IMR-90 (cell line): ENCODE results near the gene SRSF2. TPM values are rescaled to one million over a fixed set of nuclear protein-coding genes. Genes with fewer than 3 reads are reported as not detected.

ENCODE experiments used
- ATAC-seq: fragments of 200-7000 bp; cut with Tn5 transposase; 2 replicates; pipeline ENCODE4 v1.9.1; 2020; ENCODE audit warnings: low read depth, mild to moderate bottlenecking, moderate library complexity
- BruUV-seq: library from RNA; stranded (reverse); fragments of 400-500 nt; replicated peaks from 2 replicates; lab custom pipeline; 2021; lab: Mats Ljungman, UMichigan
- CTCF ChIA-PET: fragments of 300-600 bp; formaldehyde crosslinking; extraction: SDS; loops from one replicate; lab custom pipeline; 2021; ENCODE audit warnings: antibody characterized with exemption; lab: Yijun Ruan, JAX
- POLR2A ChIA-PET: fragments of 300-600 bp; sonication (Branson Sonifier 250); formaldehyde crosslinking; loops from one replicate; lab custom pipeline; 2022; ENCODE audit warnings: antibody characterized with exemption; ENCODE audit not compliant: unreplicated experiment; lab: Charles Lee
- DNase-seq: peaks from one replicate; pipeline ENCODE4 v3.0.0; 2013
- H2AFZ ChIP-seq: replicated peaks from 2 replicates; pipeline ENCODE3; 2013; ENCODE audit warnings: low read length, mild to moderate bottlenecking; ENCODE audit not compliant: poor library complexity
- H2AK5ac ChIP-seq: 2 replicates; pipeline ENCODE4 v1.6.1; 2013; ENCODE audit warnings: low read depth, low read length, inconsistent platforms
- H2AK9ac ChIP-seq: replicated peaks from 2 replicates; pipeline ENCODE3; 2013; ENCODE audit warnings: mild to moderate bottlenecking, low read depth, low read length, moderate library complexity; ENCODE audit not compliant: poor library complexity
- H2BK120ac ChIP-seq: 2 replicates; pipeline ENCODE4 v1.6.1; 2013; ENCODE audit warnings: low read depth, low read length, inconsistent platforms
- H2BK15ac ChIP-seq: 3 replicates; pipeline ENCODE4 v1.6.1; 2013; ENCODE audit warnings: low read depth, low read length, inconsistent platforms
- H2BK20ac ChIP-seq: 2 replicates; pipeline ENCODE4 v1.6.1; 2013; ENCODE audit warnings: low read depth, mild to moderate bottlenecking, inconsistent platforms, low read length, moderate library complexity
- H2BK5ac ChIP-seq: 2 replicates; pipeline ENCODE4 v1.6.1; 2013; ENCODE audit warnings: mild to moderate bottlenecking, low read depth, low read length, inconsistent platforms; ENCODE audit not compliant: poor library complexity, severe bottlenecking
- H3K14ac ChIP-seq: replicated peaks from 2 replicates; pipeline ENCODE4 v1.6.1; 2013; ENCODE audit warnings: low read depth, low read length, inconsistent platforms
- H3K18ac ChIP-seq: 2 replicates; pipeline ENCODE4 v1.6.1; 2013; ENCODE audit warnings: low read depth, low read length, control low read depth
- H3K23ac ChIP-seq: 2 replicates; pipeline ENCODE4 v1.6.1; 2013; ENCODE audit warnings: low read depth, low read length, inconsistent platforms
- H3K27ac ChIP-seq: 2 replicates; pipeline ENCODE4 v1.5.1; 2013; ENCODE audit warnings: mild to moderate bottlenecking, control low read depth, low read length; ENCODE audit not compliant: insufficient read depth
- H3K27me3 ChIP-seq: 2 replicates; pipeline ENCODE4 v1.6.1; 2013; ENCODE audit warnings: low read length; ENCODE audit not compliant: control insufficient read depth, insufficient read depth
- H3K36me3 ChIP-seq: 2 replicates; pipeline ENCODE4 v1.6.1; 2013; ENCODE audit warnings: low read length, mixed read lengths; ENCODE audit not compliant: control insufficient read depth, insufficient read depth
- H3K4ac ChIP-seq: 2 replicates; pipeline ENCODE4 v1.6.1; 2013; ENCODE audit warnings: low read depth, low read length, inconsistent platforms
- H3K4me1 ChIP-seq: 2 replicates; pipeline ENCODE4 v1.6.1; 2013; ENCODE audit warnings: low read length, mixed read lengths; ENCODE audit not compliant: control insufficient read depth, insufficient read depth
- H3K4me2 ChIP-seq: 2 replicates; pipeline ENCODE4 v1.6.1; 2013; ENCODE audit warnings: low read depth, mild to moderate bottlenecking, control low read depth, low read length, moderate library complexity
- H3K4me3 ChIP-seq: 2 replicates; pipeline ENCODE4 v1.5.1; 2013; ENCODE audit warnings: low read depth, mild to moderate bottlenecking, control low read depth, low read length, moderate library complexity; ENCODE audit not compliant: insufficient read depth
- H3K56ac ChIP-seq: 2 replicates; pipeline ENCODE4 v1.6.1; 2013; ENCODE audit warnings: low read length, inconsistent platforms; ENCODE audit not compliant: insufficient read depth; ENCODE audit errors: extremely low read depth
- H3K79me1 ChIP-seq, 2 experiments: 2 replicates each; pipeline ENCODE4 v1.6.1; 2013; ENCODE audit warnings: low read length in 2 of 2, inconsistent platforms in 1 of 2, low read depth in 1 of 2
- H3K9ac ChIP-seq: 2 replicates; pipeline ENCODE4 v1.6.1; 2013; ENCODE audit warnings: low read depth, low read length, control low read depth
- H3K9me1 ChIP-seq: 2 replicates; pipeline ENCODE4 v1.6.1; 2013; ENCODE audit warnings: low read length, inconsistent platforms; ENCODE audit not compliant: insufficient read depth
- H3K9me3 ChIP-seq: 2 replicates; pipeline ENCODE4 v1.6.1; 2013; ENCODE audit warnings: low read length; ENCODE audit not compliant: control insufficient read depth, insufficient read depth
- H4K20me1 ChIP-seq: 2 replicates; pipeline ENCODE4 v1.6.1; 2013; ENCODE audit warnings: low read length, inconsistent platforms; ENCODE audit not compliant: insufficient read depth
- H4K5ac ChIP-seq: 2 replicates; pipeline ENCODE4 v1.6.1; 2013; ENCODE audit warnings: mild to moderate bottlenecking, low read depth, low read length, control low read depth
- H4K8ac ChIP-seq, 2 experiments: 2 replicates each; pipeline ENCODE4 v1.6.1; 2013; ENCODE audit warnings: low read depth in 2 of 2, low read length in 2 of 2, control low read depth in 1 of 2, inconsistent platforms in 1 of 2
- H4K91ac ChIP-seq: 2 replicates; pipeline ENCODE4 v1.6.1; 2013; ENCODE audit warnings: low read depth, low read length, inconsistent platforms; ENCODE audit not compliant: insufficient read depth
- BHLHE40 ChIP-seq: fragments of 150-350 bp; IDR thresholded peaks from 2 replicates; pipeline ENCODE4 v1.6.1; 2016; ENCODE audit warnings: mild to moderate bottlenecking, low read depth, low read length
- CHD1 ChIP-seq: IDR thresholded peaks from 2 replicates; pipeline ENCODE4 v1.6.1; 2012; ENCODE audit warnings: low read depth, low read length, improper control_type of control experiment
- CTCF ChIP-seq: conservative IDR thresholded peaks from 2 replicates; pipeline ENCODE4 v1.5.1; 2012; ENCODE audit warnings: mild to moderate bottlenecking, low read depth, low read length, improper control_type of control experiment
- ELK1 ChIP-seq: fragments of 150-350 bp; IDR thresholded peaks from 2 replicates; pipeline ENCODE4 v1.6.1; 2016; ENCODE audit warnings: low read depth, mild to moderate bottlenecking, low read length, moderate library complexity, borderline replicate concordance
- MAFK ChIP-seq: IDR thresholded peaks from 2 replicates; pipeline ENCODE4 v1.6.1; 2012; ENCODE audit warnings: low read depth, low read length, improper control_type of control experiment
- MAZ ChIP-seq: IDR thresholded peaks from 2 replicates; pipeline ENCODE4 v1.6.1; 2012; ENCODE audit warnings: low read depth, mild to moderate bottlenecking, low read length, improper control_type of control experiment, moderate library complexity, borderline replicate concordance
- MXI1 ChIP-seq: IDR thresholded peaks from 2 replicates; pipeline ENCODE4 v1.6.1; 2012; ENCODE audit warnings: low read depth, mild to moderate bottlenecking, low read length, moderate library complexity, borderline replicate concordance
- NFE2L2 ChIP-seq: fragments of 150-350 bp; IDR thresholded peaks from 2 replicates; pipeline ENCODE4 v1.6.1; 2016; ENCODE audit warnings: low read depth, mild to moderate bottlenecking, low read length
- POLR2A ChIP-seq: IDR thresholded peaks from 2 replicates; pipeline ENCODE4 v1.6.1; 2012; ENCODE audit warnings: mild to moderate bottlenecking, low read depth, low read length
- RAD21 ChIP-seq: IDR thresholded peaks from 2 replicates; pipeline ENCODE4 v1.6.1; 2012; ENCODE audit warnings: low read length, improper control_type of control experiment
- RCOR1 ChIP-seq: IDR thresholded peaks from 2 replicates; pipeline ENCODE4 v1.6.1; 2012; ENCODE audit warnings: mild to moderate bottlenecking, low read length, improper control_type of control experiment; ENCODE audit not compliant: insufficient replicate concordance
- RFX5 ChIP-seq: IDR thresholded peaks from 2 replicates; pipeline ENCODE4 v1.8.0; 2012; ENCODE audit warnings: low read depth, mild to moderate bottlenecking, low read length, moderate library complexity
- SMC3 ChIP-seq: fragments of 150-350 bp; IDR thresholded peaks from 2 replicates; pipeline ENCODE4 v1.6.1; 2016; ENCODE audit warnings: low read depth, mild to moderate bottlenecking, antibody characterized with exemption, low read length, moderate library complexity
- USF2 ChIP-seq: fragments of 150-350 bp; IDR thresholded peaks from 2 replicates; pipeline ENCODE4 v1.6.1; 2017; ENCODE audit warnings: mild to moderate bottlenecking, antibody characterized with exemption, low read length, low read depth
- WGBS, 2 experiments: methylation state at CpG; one replicate each; pipeline versions ENCODE4 v1.1.5 to v1.1.7; 2013; ENCODE audit warnings: missing lambda C conversion rate in 2 of 2; ENCODE audit not compliant: insufficient read length in 1 of 2; ENCODE audit errors: extremely low coverage in 2 of 2; 5-methylcytosine and 5-hydroxymethylcytosine counted together
- dilution Hi-C: fragments of 300-500 bp; cut with HindIII; formaldehyde crosslinking; loops from one replicate; pipeline ENCODE4 v1.14.3; 2018; ENCODE audit warnings: low sequenced_read_pairs; ENCODE audit not compliant: unreplicated experiment
- in situ Hi-C: fragments of 300-500 bp; cut with MboI; formaldehyde crosslinking; loops from 3 replicates; pipeline ENCODE4 v1.14.3; 2019; ENCODE audit warnings: low sequenced_read_pairs, inconsistent platforms, mixed read lengths
- intact Hi-C: fragments of 100-400 bp; cut with micrococcal nuclease; formaldehyde crosslinking; loops from 2 replicates; pipeline ENCODE4 v1.10.0; 2022
- polyA plus RNA-seq, 3 experiments: library from polyadenylated mRNA; depleted of rRNA; stranded (reverse); fragments of >200 nt; gene quantifications; 2 replicates each; pipeline ENCODE4 v1.2.3, GENCODE V29; 2012; ENCODE audit warnings: low replicate concordance in 1 of 3
- total RNA-seq: library from RNA; depleted of rRNA; stranded (reverse); fragments of >200 nt; gene quantifications from 2 replicates; pipeline ENCODE4 v1.2.3, GENCODE V29; 2012

SRSF2 gene
- total and polyA plus RNA-seq, 2 of the 4 experiments (the other 2 are of a cell fraction) = 98.0 to 296 TPM

DNA sequence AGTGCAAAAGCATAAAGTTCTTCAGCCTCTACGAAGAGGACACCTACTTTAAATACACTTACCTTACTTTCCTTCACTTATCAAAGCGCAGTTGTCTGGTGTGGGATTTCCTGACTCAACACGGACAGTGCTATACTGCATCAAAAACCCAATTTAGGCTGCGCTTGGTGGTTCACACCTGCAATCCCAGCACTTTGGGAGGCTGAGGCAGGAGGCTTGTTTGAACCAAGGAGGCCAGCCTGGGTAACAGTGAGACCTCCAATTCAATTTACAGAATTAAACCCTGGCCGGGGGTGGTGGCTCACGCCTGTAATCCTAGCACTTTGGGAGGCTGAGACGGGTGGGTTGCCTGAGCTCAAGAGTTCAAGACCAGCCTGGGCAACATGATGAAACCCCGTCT, 14.9 kb downstream of the SRSF2 start:
- H2BK15ac ChIP-seq = no peak overlapping the region
- H2AK9ac ChIP-seq = no peak overlapping the region
- no TSS peak for BruUV-seq
- H4K8ac ChIP-seq = no peak overlapping the region
- no peak overlapping the region for H3K27ac ChIP-seq
- peaks cover 55% of the 10 kb centered on the region for H3K36me3 ChIP-seq
- H4K91ac ChIP-seq = no peak overlapping the region
- intact Hi-C loops = no loop called here
- no peak for DNase-seq
- H2BK120ac ChIP-seq = no peak overlapping the region
- H3K79me1 ChIP-seq = peaks cover 37 to 74% of the 10 kb centered on the region in 2 experiments
- 100% methylated on average over 1 of the region's 8 CpGs; no CpG with 5 or more reads in 1 of the 2 experiments for WGBS, 2 experiments
- H3K4me3 ChIP-seq = no peak overlapping the region
- no peak overlapping the region for H3K56ac ChIP-seq
- no peak overlapping the region for H2AK5ac ChIP-seq
- no peak overlapping the region for H3K9ac ChIP-seq
- ATAC-seq = no peak
- no peak overlapping the region for H4K5ac ChIP-seq
- no peak overlapping the region for H2AFZ ChIP-seq
- CTCF ChIA-PET = no interaction called here
- no peak for TF ChIP-seq MXI1
- TF ChIP-seq ELK1 = no peak
- no peak for TF ChIP-seq BHLHE40
- TF ChIP-seq SMC3 = no peak
- no peak for TF ChIP-seq MAFK
- no peak for TF ChIP-seq MAZ
- TF ChIP-seq CHD1 = no peak
- TF ChIP-seq RAD21 = no peak
- TF ChIP-seq RFX5 = no peak
- no peak for TF ChIP-seq RCOR1
- TF ChIP-seq CTCF = no peak
- TF ChIP-seq USF2 = no peak
- no peak for TF ChIP-seq POLR2A
- TF ChIP-seq NFE2L2 = no peak
- no peak overlapping the region for H2BK5ac ChIP-seq
- H3K23ac ChIP-seq = no peak overlapping the region
- dilution Hi-C loops = no loop called here
- peaks cover 3% of the 10 kb centered on the region; the same call in 1 of the 2 replicates for H3K4me1 ChIP-seq
- no peak overlapping the region for H2BK20ac ChIP-seq
- POLR2A ChIA-PET = no interaction called here
- no peaks in the 10 kb centered on the region for H3K9me3 ChIP-seq
- no peak overlapping the region for H3K4ac ChIP-seq
- H4K20me1 ChIP-seq = peaks cover 35% of the 10 kb centered on the region
- no peaks in the 10 kb centered on the region; the same call in 1 of the 2 replicates for H3K9me1 ChIP-seq
- no peak overlapping the region for H3K18ac ChIP-seq
- in situ Hi-C loops = no loop called here
- H3K14ac ChIP-seq = no peak overlapping the region
- no peaks in the 10 kb centered on the region for H3K27me3 ChIP-seq
- no peak overlapping the region for H3K4me2 ChIP-seq
